ENCODE results near the gene GFRA4.
"Not testable (repeated sequence)": the region's sequence is repeated elsewhere in the genome, so short reads cannot be mapped to it uniquely, and the experiment has no call there.

GFRA4 gene

DNA sequence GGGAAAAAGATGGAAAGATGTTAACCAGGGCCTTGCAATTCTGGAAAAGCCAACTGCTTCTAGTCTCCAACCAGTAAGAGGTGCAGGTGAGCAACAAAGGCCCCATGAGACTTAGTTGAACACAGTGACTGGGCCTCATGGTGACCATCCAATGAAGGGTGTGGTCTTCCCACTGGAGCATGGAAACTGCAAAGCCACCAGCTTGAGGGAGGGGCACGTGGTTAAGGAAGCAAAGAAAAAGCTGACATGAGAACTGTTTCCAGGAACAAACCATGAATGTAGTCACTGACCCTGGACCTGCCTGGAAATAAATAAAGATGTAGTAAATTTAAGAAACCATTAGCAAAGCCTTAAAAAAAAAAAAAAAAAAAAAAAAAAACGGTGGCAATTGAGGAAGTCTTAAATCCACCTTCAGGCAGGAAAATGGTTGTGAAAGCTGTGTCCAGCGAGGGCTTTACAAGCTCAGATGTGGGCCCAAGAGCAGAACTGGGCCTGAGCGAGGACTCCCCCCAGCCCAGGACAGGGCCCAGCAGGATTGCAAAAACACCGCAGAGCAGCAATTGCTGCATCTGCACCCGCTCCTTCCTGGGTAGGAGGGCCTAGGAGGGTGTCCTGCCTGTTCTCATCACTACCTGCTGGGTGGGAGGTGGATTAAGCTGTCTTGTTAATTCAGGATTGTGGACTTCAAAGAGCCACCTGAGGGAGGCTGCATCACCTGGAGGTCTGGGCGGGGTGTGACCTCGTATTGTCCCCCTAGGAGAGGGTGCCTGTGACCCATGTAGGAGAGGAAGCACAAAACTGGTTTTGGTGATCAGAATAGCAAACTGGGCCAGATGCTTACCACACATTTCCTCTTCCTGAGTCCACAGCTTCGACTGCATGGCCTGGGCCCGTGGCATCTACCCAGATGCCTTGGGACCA, 10.3 kb downstream of the GFRA4 start:
- no peak for DNase-seq

DNA sequence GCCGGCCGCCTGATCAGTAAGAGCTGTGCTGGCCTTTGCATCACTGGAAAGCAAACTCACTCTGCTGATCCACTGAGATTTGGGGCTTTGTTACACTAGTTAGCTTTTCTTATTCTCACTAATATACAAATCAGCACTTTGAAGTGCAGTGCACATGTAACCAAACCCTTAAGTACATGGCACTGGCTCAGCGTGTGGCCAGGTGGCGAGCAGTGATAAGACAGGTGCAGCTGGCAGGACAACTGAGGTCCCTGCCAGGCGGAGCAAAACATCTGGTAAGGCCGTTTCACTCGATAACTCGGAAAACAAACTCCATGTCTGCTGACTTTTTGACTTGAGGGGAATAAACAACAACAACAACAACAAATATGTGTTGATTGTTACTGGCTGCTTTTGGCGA, 11.0 kb downstream of the GFRA4 start:
- no peak for DNase-seq

DNA sequence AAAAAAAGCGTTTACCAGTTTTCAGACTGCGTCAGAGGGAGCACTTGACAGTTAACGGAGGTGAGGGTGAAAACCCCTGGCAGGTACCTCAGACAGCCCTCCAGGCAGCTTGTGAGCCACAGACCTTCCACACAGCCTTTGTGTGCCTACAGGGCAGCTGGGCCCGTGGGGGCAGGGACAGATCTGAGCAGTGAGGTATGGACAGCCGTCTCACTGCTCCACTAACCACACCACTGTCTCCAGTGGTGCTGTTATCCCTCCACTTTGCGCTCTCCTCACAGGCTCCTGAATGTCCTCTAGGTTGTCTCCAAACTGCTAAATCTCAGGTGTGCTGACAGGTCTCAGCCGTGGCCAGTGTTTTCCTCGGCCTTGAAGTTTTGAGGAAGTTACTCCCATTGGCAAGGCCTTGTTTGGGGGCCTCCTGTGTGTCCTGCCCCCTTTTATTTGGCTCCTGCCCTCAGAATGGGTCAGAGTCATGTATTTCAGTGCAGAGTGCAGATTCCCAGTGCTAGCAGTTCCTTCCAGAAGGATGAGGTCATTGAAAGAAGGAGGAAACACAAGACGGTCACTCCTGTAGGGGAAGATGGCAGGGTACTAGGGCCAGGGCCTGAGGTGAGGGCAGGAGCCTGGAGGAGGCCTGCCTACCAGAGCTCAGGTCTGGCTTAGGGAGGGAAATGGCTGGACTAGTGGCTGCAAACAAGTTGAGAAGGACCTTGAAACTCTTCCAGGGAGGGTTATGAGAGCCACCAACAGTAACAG, 11.8 kb downstream of the GFRA4 start:
- DNase-seq: no peak

DNA sequence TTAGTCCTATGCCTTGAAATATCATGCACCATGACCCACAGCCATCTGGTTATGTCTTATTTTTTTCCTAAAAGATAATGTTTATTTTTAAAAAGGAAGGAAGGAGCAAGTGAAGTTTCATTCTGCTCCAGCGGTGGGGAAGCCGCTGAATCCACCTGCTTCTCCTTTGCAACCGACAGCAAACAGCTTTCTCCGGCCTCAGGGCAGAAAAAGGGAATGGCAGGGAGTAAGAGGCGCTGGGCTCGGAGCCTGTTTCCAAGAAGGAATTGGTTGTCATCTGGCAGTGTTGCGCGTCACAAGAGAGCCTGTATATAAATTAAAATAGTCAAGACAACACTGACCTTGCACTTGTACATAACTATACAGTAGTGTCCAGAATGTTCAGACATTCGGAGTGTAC, 14.2 kb downstream of the GFRA4 start:
- DNase-seq: no peak

DNA sequence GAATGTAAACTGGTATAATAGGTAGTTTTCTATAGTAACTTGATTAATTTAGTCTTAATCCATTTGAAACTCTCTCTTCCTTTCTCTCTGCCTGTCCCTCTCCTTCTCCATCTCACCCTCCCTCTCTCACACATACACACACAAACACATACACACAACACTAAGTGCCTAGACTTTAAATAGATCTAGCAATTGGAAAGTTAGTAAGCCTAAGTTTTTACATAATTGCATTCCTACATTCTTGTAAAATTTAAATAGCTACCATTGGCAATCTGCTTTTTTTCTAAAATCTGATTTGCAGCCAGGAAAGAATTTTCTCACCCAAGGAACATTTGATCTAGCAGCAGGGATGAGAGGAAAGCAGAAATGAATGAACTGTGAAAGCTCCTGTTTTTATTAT, 15.7 kb downstream of the GFRA4 start:
- DNase-seq: no peak

DNA sequence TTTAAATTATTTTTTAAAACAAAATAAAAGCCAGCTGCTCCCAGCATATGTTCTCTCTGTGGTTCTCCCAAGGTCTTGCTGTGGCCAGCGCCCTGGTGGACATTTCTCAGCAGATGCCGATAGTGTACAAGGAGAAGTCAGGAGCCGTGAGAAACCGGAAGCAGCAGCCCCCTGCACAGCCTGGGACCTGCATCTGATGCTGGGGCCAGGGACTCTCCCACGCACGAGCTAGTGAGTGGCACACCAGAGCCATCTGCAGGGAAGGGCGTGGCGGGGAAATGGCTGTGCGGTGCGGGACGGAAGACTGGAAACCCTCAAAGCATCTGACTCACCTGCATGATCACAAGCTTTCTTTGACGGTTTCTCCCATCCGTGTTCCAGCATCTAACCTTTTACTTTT, 16.5 kb downstream of the GFRA4 start:
- no peak for DNase-seq

DNA sequence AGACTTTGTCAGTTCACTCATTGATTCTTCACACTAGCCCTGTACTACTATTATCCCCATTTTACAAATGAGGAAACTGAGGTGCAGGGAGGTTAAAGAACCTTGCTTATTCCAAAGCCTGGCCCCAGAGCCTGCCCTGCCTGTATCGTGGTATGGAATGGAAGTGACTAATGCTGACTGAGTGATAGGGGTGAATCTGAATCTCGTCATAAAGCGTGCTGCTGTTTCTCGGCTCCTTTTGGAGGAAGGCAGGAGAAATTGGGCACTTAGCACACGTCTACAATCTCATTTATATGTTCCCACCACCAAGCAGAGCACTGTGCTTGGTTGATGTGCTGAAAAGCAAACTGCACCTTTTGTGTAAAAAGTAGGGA, 17.1 kb downstream of the GFRA4 start:
- DNase-seq: peak; percentile 37

DNA sequence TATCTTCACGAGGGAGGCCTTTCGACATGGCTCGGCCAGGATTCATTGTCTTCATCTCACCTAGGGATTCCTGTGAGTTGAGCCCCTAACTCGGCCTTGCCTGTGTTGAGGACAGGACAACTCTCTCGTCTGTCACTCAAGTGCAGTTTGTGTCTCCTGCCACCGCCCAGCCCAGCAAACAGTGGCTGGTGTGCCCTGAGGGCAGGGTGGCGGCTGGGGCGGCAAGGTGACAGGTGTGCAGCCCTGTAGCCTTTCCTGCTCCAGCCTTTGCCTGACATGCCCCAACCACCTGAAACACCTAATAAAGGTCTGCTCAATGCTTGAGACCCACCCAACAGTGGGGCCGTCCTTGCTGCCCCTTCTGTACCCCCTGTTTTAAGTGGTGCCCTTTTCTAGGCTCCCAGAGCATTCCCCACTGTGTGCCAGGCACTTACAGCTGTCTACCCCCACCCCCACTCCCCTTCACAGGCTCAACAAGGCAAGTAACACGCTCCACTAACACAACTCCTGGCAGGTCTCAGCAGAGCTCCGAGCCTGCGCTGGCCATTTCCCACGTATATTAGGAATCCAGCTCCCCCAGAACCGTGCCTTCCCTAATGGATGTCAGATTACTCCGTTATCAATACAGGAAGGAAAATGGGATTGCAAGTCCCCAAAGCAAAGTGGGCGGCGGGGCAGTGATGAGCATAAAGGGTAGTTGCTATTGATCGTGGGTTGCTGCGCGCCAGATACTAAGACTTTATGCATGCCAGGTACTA, 17.7 kb downstream of the GFRA4 start:
- DNase-seq: no peak

DNA sequence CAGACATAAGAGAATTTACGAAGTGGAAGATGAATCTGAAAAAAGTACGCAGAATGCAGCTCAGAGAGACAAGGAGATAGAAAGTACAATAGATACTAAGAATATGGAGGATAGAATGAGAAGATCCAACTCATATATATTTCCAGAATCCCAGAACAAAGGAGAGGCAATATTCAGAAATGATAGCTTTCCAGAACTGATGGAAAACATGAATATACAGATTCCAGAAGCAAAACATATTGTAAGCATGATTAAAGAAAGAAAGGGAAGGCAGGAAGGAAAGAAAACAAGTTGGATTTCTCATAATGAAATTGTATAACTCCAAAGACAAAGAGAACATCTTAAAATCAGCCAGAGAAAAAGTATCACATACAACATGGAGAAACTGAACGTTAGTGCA, 22.9 kb downstream of the GFRA4 start:
- DNase-seq: no peak

DNA sequence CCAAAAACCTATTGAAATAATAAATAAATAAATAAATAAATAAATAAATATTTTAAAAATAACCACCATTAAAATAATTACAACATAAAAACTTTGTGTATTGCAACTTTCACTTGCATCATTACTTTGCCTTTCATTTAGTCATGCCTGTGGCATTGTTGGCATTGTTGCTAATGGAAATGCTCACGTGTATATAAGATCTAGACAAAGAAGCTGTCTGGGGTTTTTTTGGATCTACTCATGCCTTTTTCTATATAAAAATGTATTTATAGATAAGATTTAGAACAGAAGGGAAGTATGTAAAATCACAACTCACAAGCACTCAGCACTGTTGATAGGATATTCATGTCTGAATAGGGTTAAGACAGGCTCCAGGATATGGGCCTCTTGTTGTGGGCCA, 27.9 kb downstream of the GFRA4 start:
- no peak for DNase-seq

DNA sequence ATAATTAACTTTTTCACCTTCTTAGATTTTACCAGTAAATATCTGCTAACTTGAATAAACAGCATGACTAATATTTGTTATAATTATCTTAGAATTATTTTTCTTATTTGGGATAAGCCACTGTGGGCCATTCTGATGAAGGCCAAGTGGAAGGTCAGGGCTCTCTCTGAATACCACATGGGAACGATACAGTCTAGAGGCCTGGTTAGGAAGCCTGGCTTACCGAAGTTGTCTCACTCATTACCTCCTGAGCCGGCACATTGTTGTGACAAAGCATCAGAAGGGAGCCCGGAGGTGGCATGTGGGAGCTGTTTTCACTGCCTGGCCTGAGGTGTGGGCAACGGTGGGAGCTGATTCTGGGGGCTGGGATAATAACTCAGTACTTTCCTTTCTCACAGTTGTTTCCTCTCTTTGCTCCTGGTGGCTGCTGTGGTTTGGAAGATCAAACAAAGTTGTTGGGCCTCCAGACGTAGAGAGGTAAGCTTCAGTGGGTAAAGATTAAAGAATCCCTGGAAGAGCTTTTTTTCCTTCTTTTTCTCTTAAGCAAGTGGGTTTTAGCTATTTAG, 29.2 kb downstream of the GFRA4 start:
- no peak for DNase-seq

DNA sequence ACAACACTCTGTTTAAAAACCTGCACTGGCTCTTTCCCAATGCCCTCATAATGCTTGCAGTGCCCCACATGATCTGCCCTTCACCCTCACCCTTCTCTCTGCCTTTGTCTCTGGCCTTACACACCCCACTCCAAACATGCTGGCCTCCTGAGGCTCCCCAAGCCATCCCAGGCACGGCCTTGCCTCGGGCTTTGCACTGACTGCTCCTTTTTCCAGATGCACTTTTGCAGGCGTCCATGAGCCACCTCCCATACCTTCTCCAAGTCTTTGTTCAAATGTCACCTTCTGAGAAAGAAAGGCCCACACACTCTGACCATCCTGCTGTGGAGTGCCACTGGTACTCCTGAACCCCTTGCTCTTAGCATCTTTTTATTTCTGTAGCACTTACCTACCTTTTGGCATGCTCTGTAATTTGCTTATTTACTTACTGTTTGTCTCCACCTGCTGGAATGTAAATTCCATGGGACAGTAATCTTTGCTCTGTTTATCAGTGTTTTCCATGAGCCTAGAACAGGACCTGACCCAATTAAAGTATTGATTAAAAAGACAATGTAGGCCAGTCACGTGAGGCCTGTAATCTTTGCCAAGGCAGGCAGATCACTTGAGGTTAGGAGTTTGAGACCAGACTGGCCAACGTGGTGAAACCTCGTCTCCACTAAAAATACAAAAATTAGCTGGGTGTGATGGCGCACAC, 30.7 kb downstream of the GFRA4 start:
- DNase-seq: no peak

DNA sequence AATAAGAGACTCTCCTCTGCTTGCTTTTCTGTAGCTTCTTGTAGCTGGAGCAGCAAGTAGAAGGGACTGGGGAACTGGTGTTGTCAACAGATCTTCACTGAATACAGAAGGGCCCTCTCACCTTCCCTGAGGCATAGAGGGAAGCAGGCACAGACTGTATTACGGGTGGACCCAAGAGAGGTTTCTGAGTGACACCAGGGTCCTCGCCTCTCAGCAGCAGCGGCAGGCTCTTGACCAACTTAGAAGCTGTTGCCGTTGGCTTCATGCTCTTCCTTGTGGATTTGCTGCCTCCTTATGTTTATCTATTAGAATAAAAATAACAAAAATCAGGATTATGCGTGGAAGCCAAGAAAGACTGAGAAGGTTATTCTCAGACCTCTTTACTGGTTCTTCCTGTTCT, 31.7 kb downstream of the GFRA4 start:
- DNase-seq: no peak

DNA sequence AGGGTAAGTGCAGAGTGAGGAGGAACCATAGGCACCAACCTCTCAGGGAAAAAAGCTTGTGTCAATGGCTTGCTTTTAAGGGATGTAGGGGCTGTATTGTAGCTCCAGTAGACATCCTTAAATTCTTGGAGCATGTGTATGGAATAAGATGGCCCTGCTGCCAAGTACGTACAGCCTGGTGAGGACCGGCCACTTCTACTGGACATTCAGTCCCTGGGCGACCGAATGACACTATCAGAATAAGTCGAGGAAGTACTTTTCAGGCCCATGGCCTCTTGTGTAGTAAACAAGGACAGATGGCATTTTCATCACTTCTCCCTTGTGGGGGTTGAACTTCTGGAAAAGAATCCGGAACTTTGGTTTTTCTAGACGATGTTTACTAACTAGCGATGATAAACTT, 32.8 kb downstream of the GFRA4 start:
- DNase-seq: no peak

DNA sequence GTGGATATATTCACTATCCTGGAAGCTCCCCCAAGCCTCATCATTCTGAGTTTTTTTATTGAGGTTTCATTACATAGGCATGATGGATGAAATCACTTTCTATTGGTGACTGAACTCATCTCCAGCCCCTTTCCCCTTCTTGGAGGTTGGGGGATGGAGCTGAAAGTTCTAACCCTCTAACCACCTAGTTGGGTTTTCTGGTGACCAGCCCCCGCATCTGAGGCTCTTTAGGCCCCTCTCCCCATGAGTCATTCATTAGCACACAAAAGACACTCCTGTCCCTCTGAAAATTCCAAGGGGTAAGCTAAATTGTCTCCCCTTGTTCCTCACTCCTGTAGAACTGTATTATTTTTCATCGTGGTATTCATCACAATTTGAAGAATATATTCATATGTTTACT, 33.3 kb downstream of the GFRA4 start:
- no peak for DNase-seq

DNA sequence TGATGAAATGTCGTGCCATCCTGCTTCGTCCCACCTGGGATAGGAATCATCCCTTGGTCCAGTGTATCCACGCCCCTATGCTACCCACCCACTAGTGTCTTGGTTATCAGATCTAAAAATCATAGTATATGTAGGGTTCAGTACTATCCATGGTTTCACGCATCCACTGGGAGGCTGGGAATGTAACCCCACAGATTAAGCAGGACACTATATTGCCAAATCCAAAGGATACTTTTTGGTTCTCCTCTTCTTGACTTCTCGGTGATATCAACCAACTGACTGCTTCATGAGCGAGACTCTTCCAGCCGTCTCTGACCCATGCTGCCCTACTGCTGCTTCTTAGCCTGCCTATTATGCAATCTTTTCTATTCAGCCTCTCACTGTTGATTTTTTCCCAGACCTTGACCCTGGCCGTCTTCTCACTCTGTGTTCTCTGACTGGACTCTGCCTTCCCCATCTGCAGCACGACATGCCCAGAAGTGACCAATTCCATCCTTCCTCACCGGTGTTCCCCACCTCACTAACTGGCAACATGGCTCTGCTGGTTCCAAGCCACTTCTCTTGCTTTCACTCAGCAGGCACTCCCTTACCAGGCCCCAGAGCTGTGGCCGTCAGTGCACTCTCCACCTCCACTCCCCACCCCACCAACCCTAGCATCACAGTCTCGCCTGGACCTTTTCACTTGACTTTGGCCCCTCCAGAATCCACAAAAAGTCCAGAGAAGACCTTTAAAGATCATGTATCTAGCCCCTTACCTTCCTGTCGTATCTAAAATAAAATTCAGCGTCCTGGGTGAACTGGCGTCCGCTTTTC, 34.5 kb downstream of the GFRA4 start:
- DNase-seq: no peak

DNA sequence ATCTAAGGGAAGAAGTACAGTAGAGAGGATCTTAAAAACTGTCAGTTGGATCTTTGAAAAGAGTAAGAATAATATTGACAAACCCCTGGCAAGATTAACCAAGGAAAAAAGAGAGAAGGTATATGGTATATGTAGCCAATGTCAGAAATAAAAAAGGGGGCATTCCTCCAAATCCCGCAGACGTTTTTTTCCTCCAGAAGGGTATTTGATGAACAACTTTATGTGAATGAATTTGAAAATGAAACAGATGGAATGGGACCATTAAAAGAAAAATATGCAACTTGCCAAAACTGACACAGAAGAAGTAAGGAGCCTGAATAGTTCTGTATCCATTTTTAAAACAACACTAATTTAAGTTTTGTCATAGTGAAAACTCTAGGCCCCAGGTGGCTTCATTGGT, 35.7 kb downstream of the GFRA4 start:
- DNase-seq: no peak

DNA sequence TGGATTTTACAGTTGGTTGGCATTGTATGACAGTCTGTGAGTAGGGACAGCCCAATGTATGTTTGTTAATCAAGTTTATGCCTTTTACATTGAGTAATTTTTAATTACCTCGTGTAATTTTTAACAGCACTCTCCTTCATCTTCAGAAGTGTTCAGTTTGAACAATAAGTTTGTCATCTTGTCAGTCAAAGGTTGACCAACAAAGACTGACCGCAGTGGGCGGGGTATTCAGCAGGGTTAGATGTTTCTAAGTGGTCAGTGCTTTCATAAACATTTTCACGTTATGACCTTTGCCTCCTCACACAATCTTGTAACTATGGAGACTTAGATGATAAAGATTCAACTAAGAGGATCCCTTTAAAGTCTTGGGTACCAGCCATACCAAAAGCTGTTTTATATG, 40.8 kb downstream of the GFRA4 start:
- DNase-seq: no peak

DNA sequence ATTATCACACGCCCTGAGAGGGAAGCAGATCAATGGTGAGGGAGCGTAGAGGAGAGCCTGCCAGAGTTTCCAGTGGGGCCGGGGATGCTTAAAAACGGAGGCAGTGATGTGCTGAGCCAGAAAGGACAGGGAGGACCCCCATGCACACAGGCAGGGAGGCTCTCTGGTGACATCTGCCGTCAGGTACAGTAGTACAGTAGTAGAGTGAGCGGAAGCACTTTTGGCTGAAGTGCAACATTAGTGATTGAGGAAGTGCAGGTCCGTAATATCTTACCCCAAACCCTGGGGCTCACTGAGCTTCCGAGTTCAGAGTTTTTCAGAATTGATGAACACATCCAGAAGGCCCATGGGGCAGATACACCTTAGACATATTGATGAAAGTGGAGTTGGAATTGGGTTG, 42.1 kb downstream of the GFRA4 start:
- no peak for DNase-seq

DNA sequence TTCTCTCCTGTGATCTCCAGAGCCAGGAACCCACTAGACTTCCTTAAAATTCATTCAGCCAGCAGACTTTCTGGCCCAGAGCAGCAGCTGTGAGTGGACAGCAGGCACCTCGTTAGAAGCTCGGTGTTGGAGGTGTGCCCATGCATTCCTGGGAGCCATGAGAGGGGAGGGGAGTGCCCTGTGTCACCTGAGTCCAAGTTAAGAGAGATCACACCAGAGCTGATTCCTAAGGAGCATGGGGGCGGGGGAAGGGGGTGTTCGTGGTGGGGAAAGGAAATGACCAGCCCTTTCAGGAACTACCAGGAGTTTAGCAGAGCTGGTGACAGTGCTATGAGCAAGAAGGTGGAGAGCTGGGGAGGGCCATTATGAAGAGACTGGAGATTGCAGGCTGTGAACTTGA, 46.9 kb downstream of the GFRA4 start:
- no peak for DNase-seq

DNA sequence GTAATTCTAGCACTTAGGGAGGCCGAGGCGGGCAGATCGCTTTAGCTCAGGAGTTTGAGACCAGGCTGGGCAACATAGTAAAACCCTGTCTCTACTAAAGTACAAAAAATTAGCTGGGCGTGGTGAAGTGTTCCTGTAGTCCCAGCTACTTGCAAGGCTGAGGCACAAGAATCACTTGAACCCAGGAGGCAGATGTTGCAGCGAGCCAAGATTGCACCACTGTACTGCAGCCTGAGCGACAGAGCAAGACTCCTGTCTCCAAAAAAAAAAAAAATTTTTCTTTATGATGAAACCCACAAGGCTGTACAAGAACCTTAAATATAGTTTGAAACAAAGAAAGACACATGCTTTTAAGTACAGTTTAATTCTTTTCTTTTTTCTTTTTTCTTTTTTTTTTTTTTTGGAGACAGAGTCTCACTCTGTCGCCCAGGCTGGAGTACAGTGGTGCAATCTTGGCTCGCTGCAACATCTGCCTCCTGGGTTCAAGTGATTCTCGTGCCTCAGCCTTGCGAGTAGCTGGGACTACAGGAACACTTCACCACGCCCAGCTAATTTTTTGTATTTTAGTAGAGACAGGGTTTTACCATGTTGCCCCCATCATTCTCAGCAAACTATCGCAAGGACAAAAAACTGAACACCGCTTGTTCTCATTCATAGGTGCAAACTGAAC, 47.9 kb downstream of the GFRA4 start:
- DNase-seq: not testable (repeated sequence)
